Ishikawa (cell line): Measurements from ENCODE around the gene ISLR.

ENCODE experiments used
- EP300 ChIP-seq: IDR thresholded peaks from 2 replicates; pipeline ENCODE4 v1.6.1; 2012; ENCODE audit warnings: borderline replicate concordance
- FOXM1 ChIP-seq: IDR thresholded peaks from 2 replicates; pipeline ENCODE4 v1.6.1; 2012; ENCODE audit warnings: low read depth, borderline replicate concordance
- MAX ChIP-seq: IDR thresholded peaks from 2 replicates; pipeline ENCODE4 v1.6.1; 2012
- RAD21 ChIP-seq: IDR thresholded peaks from 2 replicates; pipeline ENCODE4 v1.6.1; 2012; ENCODE audit warnings: low read depth
- TAF1 ChIP-seq: IDR thresholded peaks from 2 replicates; pipeline ENCODE4 v1.6.1; 2012; ENCODE audit warnings: low read depth, mild to moderate bottlenecking
- TCF12 ChIP-seq: IDR thresholded peaks from 2 replicates; pipeline ENCODE4 v1.6.1; 2012; ENCODE audit warnings: low read depth
- TEAD4 ChIP-seq: IDR thresholded peaks from 2 replicates; pipeline ENCODE4 v1.6.1; 2012

- TF ChIP-seq EP300 (no peak), TAF1 (no peak), TEAD4 (no peak), MAX (no peak), TCF12 (no peak), FOXM1 (no peak), RAD21 (no peak)
Measured at GRCh38 chr15:74205582-74205947, 32.1 kb downstream of the ISLR start.
